Measurements from ENCODE around the gene CREB3.

DNA sequence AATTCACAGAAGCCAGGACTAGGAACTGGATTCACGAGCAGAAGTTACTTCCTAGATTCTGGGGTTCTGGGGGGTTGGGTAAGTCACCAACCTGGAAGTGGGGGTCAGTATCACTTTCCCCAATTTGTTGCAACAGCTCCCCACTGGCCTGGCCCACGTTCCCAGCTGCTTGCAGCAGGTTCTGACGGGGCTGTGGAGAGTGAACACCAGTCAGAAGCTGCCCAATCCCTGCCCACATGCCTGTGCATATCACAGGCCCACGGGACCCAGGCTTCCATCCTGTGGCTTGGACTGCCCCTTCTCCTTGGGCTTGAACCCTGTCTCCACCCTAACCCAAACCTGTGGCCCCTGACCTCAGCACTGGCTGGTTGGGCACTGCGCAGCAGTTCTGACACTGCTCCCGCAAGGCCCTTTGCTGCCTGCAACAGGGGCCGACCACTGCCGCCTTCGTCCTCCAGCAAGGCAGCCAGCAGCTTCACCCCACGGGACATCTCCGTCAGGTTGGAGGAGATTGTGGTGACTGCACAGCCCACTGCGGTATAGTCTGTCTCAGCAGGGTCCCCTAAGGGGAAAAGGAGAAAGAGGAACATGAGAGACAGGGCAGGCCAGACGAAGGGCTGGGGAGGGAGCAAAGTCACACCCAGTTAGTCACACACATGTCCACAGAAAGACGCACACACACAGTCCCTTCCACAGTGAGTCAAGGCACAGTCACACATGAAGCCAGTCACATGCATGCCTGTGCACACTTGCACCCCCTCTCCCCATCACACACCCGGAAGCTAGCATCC lies 13.6 kb upstream of the CREB3 start:
- TF ChIP-seq CTCF (conservative IDR thresholded peaks at IDR 0.05) (no peak), EZH2 (IDR thresholded peaks at IDR 0.05; ENCODE audit: low read depth) (no peak)

All from PC-9 (cell line).